K562 (cell line): Measurements from ENCODE around the gene GJB4. TPM values are rescaled to one million over a fixed set of nuclear protein-coding genes. Genes with fewer than 3 reads are reported as not detected.

Experiments
- ATAC-seq: fragments of 200-7000 bp; cut with Tn5 transposase; 3 replicates; pipeline ENCODE4 v1.9.1; 2020; ENCODE audit warnings: moderate library complexity
- BruUV-seq: library from RNA; stranded (reverse); fragments of 400-500 nt; replicated peaks from 2 replicates; lab custom pipeline; 2021; lab: Mats Ljungman, UMichigan
- CTCF ChIA-PET: fragments of 300-600 bp; formaldehyde crosslinking; extraction: SDS; loops from one replicate; lab custom pipeline; 2021; ENCODE audit warnings: low intra/inter-chr PET ratio; lab: Yijun Ruan, JAX
- POLR2A ChIA-PET: fragments of 300-600, 350-650 bp; sonication (Branson Sonifier 250); formaldehyde crosslinking; extraction: SDS; loops from one replicate; lab custom pipeline; 2021; ENCODE audit warnings: antibody characterized with exemption, inconsistent platforms; lab: Yijun Ruan, JAX
- DNase-seq, 4 experiments: peaks; one replicate each; pipeline versions ENCODE4 v3.0.0 to v3.0.0-alpha.2; 2011 to 2018; ENCODE audit warnings: low spot score in 3 of 4, mixed read lengths in 3 of 4; ENCODE audit errors: extremely low read depth in 1 of 4
- FAIRE-seq: peaks from 2 replicates; lab custom pipeline; 2011; peaks lifted over from hg19 to GRCh38; lab: Jason Lieb, UNC
- H2AFZ ChIP-seq: 2 replicates; pipeline ENCODE4 v1.6.0; 2011; ENCODE audit warnings: low read depth, low read length, control low read depth, inconsistent platforms
- H3K27ac ChIP-seq: fragments of 200-600 bp; 3 replicates; pipeline ENCODE4 v1.8.0; 2011; ENCODE audit warnings: low read depth, mild to moderate bottlenecking, control low read depth, inconsistent platforms, low read length, moderate library complexity, mixed read lengths; ENCODE audit errors: extremely low read depth
- H3K27me3 ChIP-seq, 2 experiments: fragments of 300-600 bp in 1 of 2; 2 replicates in 1 of 2; 3 replicates in 1 of 2; pipeline versions ENCODE4 v1.6.0 to v1.8.0; 2011; ENCODE audit warnings: inconsistent platforms in 2 of 2, low read length in 2 of 2, mild to moderate bottlenecking in 1 of 2, mixed read lengths in 1 of 2, moderate library complexity in 1 of 2; ENCODE audit not compliant: control insufficient read depth in 2 of 2, insufficient read depth in 2 of 2
- H3K36me3 ChIP-seq: fragments of 300-600 bp; 3 replicates; pipeline ENCODE4 v1.8.0; 2011; ENCODE audit warnings: mild to moderate bottlenecking, low read length, inconsistent platforms; ENCODE audit not compliant: control insufficient read depth, insufficient read depth
- H3K4me1 ChIP-seq, 2 experiments: fragments of 200-600 bp in 1 of 2; replicated peaks in 1 of 2; 2 replicates in 1 of 2; 3 replicates in 1 of 2; pipeline versions ENCODE4 v1.5.1 to v1.8.0; 2011; ENCODE audit warnings: inconsistent platforms in 2 of 2, low read length in 2 of 2, mild to moderate bottlenecking in 1 of 2, mixed read lengths in 1 of 2, moderate library complexity in 1 of 2; ENCODE audit not compliant: control insufficient read depth in 2 of 2, insufficient read depth in 2 of 2
- H3K4me2 ChIP-seq: 2 replicates; pipeline ENCODE4 v1.6.1; 2011; ENCODE audit warnings: low read length, control low read depth, inconsistent platforms, mixed read lengths; ENCODE audit not compliant: insufficient read depth
- H3K4me3 ChIP-seq: fragments of 200-600 bp; sonication (generic), shearing (Covaris generic); 2 replicates; pipeline ENCODE4 v1.5.1; 2016; ENCODE audit warnings: control low read depth, inconsistent platforms
- H3K79me2 ChIP-seq: fragments of 200-600 bp; 3 replicates; pipeline ENCODE4 v1.8.0; 2011; ENCODE audit warnings: low read length, inconsistent platforms; ENCODE audit not compliant: control insufficient read depth, insufficient read depth
- H3K9ac ChIP-seq, 2 experiments: 2 replicates each; pipeline versions ENCODE4 v1.6.0 to v1.6.1; 2011; ENCODE audit warnings: low read depth in 2 of 2, low read length in 2 of 2, control low read depth in 1 of 2, inconsistent platforms in 1 of 2, mild to moderate bottlenecking in 1 of 2, mixed read lengths in 1 of 2; ENCODE audit not compliant: insufficient read depth in 1 of 2
- H3K9me1 ChIP-seq: one replicate; pipeline ENCODE4 v1.6.0; 2011; ENCODE audit warnings: inconsistent platforms, mild to moderate bottlenecking, low read length, moderate library complexity; ENCODE audit not compliant: control insufficient read depth, insufficient read depth
- H3K9me3 ChIP-seq: replicated peaks from 2 replicates; pipeline ENCODE4 v1.5.1; 2011; ENCODE audit warnings: low read depth, low read length, inconsistent platforms; ENCODE audit not compliant: control insufficient read depth, insufficient read depth
- H4K20me1 ChIP-seq: replicated peaks from 2 replicates; pipeline ENCODE4 v1.6.1; 2011; ENCODE audit warnings: low read length, inconsistent platforms, mixed read lengths; ENCODE audit not compliant: control insufficient read depth, insufficient read depth
- ASH1L ChIP-seq: fragments of 450-650 bp; IDR thresholded peaks from 2 replicates; pipeline ENCODE4 v1.6.1; 2018; ENCODE audit warnings: borderline replicate concordance, mild to moderate bottlenecking, low read depth; ENCODE audit not compliant: partially characterized antibody
- CXXC5 ChIP-seq: fragments of 250-450 bp; sonication (Bioruptor Pico); IDR thresholded peaks from 2 replicates; pipeline ENCODE4 v1.8.0; 2022; ENCODE audit warnings: inconsistent platforms, mild to moderate bottlenecking, moderate library complexity
- L3MBTL2 ChIP-seq: fragments of 450-650 bp; IDR thresholded peaks from 2 replicates; pipeline ENCODE4 v1.6.1; 2016; ENCODE audit warnings: mild to moderate bottlenecking, moderate library complexity
- PREB ChIP-seq: sonication (generic); formaldehyde crosslinking; IDR thresholded peaks from 2 replicates; pipeline ENCODE4 v1.8.1; 2023; ENCODE audit warnings: mild to moderate bottlenecking, missing genetic modification reagents
- SIN3A ChIP-seq, 2 experiments: fragments of 150-350 bp in 1 of 2; IDR thresholded peaks; 2 replicates each; pipeline ENCODE4 v1.6.1; 2011 to 2016; ENCODE audit warnings: borderline replicate concordance in 2 of 2, low read depth in 2 of 2, low read length in 2 of 2, mild to moderate bottlenecking in 2 of 2, moderate library complexity in 2 of 2; ENCODE audit not compliant: control insufficient read depth in 1 of 2
- TCF3 ChIP-seq: sonication (generic); formaldehyde crosslinking; IDR thresholded peaks from 2 replicates; pipeline ENCODE4 v1.4.0; 2020; ENCODE audit warnings: mild to moderate bottlenecking, missing genetic modification reagents
- TCF7L2 ChIP-seq: fragments of 150-350 bp; IDR thresholded peaks from 2 replicates; pipeline ENCODE4 v1.6.1; 2016; ENCODE audit warnings: low read depth, mild to moderate bottlenecking, low read length, moderate library complexity
- ZNF12 ChIP-seq: sonication (generic); formaldehyde crosslinking; IDR thresholded peaks from 2 replicates; pipeline ENCODE4 v1.4.0; 2020; ENCODE audit warnings: mild to moderate bottlenecking, missing genetic modification reagents
- ZNF212 ChIP-seq: fragments of 450-650 bp; formaldehyde crosslinking; IDR thresholded peaks from 2 replicates; pipeline ENCODE4 v1.4.0; 2020; ENCODE audit warnings: mild to moderate bottlenecking
- ZNF274 ChIP-seq: IDR thresholded peaks from 2 replicates; pipeline ENCODE4 v1.6.1; 2011; ENCODE audit warnings: low read depth, mild to moderate bottlenecking, low read length, moderate library complexity, borderline replicate concordance
- ZNF551 ChIP-seq: fragments of 250-450 bp; sonication (Bioruptor Pico); IDR thresholded peaks from 2 replicates; pipeline ENCODE4 v1.5.0; 2021; ENCODE audit warnings: mild to moderate bottlenecking, moderate library complexity
- WGBS: fragments of 100-300 bp; shearing (Covaris generic); methylation state at CpG from one replicate; pipeline ENCODE4 v1.1.6; 2016; ENCODE audit warnings: low coverage, mixed read lengths; ENCODE audit not compliant: insufficient coverage; ENCODE audit errors: missing lambda C conversion rate; 5-methylcytosine and 5-hydroxymethylcytosine counted together
- in situ Hi-C: fragments of 300-500 bp; cut with MboI; formaldehyde crosslinking; loops from 4 replicates; pipeline ENCODE4 v1.15.0; 2018; ENCODE audit warnings: inconsistent platforms, mixed read lengths
- intact Hi-C: fragments of 100-400 bp; cut with micrococcal nuclease; formaldehyde crosslinking; loops from 2 replicates; pipeline ENCODE4 v1.14.2; 2022
- polyA plus RNA-seq, 8 experiments: library from polyadenylated mRNA; depleted of rRNA in 4 of 8; stranded (reverse) in 5 of 8; unstranded in 3 of 8; fragments of >200 nt; fragmentation: Nextera tagmentation in 2 of 8; fragmentation: Illumina TruSeq in 1 of 8; extraction: Ambion mirVana in 2 of 8; extraction: Trizol in 1 of 8; gene quantifications; 2 replicates each; pipeline versions ENCODE4 v1.2.1 to v1.2.3, GENCODE V29; 2011 to 2014; ENCODE audit warnings: inconsistent platforms in 1 of 8, missing spikeins in 1 of 8
- total RNA-seq, 7 experiments: library from RNA; depleted of rRNA in 6 of 7; stranded (reverse); fragments of >200 nt in 6 of 7; fragmentation: Illumina TruSeq in 2 of 7; extraction: Trizol in 2 of 7; gene quantifications; 2 replicates each; pipeline versions ENCODE4 v1.2.1 to v1.2.3, GENCODE V29; 2011 to 2021; ENCODE audit warnings: low replicate concordance in 1 of 7

The GJB4 gene
- total and polyA plus RNA-seq, 9 of the 15 experiments (the other 6 are each of a cell fraction or from before 2014, with no cell fraction given) = 0.03 TPM; not detected in 8

GRCh38 chr1:34806396-34806795 lies 46.9 kb downstream of the GJB4 start:
- Histone ChIP-seq H3K4me3 (no peak overlapping the region), H4K20me1 (no peaks in the 10 kb centered on the region), H3K79me2 (no peaks in the 10 kb centered on the region), H3K4me2 (no peak overlapping the region)
- peak in 2 of 4 experiments; percentile 3 to 6 for DNase-seq
- intact Hi-C loops = no loop called here
- TF ChIP-seq TCF3 (CRISPR knock-in tag) (no peak), CXXC5 (CRISPR knock-in tag) (no peak), ZNF551 (no peak), ZNF212 (CRISPR knock-in tag) (no peak), L3MBTL2 (no peak), TCF7L2 (no peak), SIN3A (IDR thresholded peaks at IDR 0.05; ENCODE audit: borderline replicate concordance in 2 of 2, control insufficient read depth in 1 of 2, low read depth in 2 of 2, low read length in 2 of 2) (no peak), ZNF12 (CRISPR knock-in tag) (no peak), ASH1L (no peak), ZNF274 (no peak), PREB (CRISPR knock-in tag) (no peak)
- TF ChIP-seq, all 486 proteins: peak for 0
- H3K9me1 ChIP-seq = no peaks in the 10 kb centered on the region
- POLR2A ChIA-PET = no interaction called here
- peaks cover 0 to 4% of the 10 kb centered on the region in 2 experiments; a peak in 2 of 5 replicates for H3K27me3 ChIP-seq
- no peak overlapping the region for H3K27ac ChIP-seq
- no peak overlapping the region for H2AFZ ChIP-seq
- BruUV-seq = no TSS peak
- ATAC-seq = no peak
- H3K9me3 ChIP-seq = no peaks in the 10 kb centered on the region; the same call in 1 of the 2 replicates
- no peaks in the 10 kb centered on the region for H3K4me1 ChIP-seq
- H3K9ac ChIP-seq = no peak overlapping the region
- 0% methylated on average over 3 of the region's 3 CpGs for WGBS
- in situ Hi-C loops = no loop called here
- no peaks in the 10 kb centered on the region for H3K36me3 ChIP-seq
- CTCF ChIA-PET = no interaction called here
- no peak for FAIRE-seq
